HCT116 (cell line): ENCODE results near the gene GALNT14. TPM values are rescaled to one million over a fixed set of nuclear protein-coding genes. Genes with fewer than 3 reads are reported as not detected.

Source experiments
- ATAC-seq: fragments of 200-7000 bp; cut with Tn5 transposase; 2 replicates; pipeline ENCODE4 v1.9.1; 2020; ENCODE audit warnings: mild to moderate bottlenecking, moderate library complexity
- BruUV-seq: library from RNA; stranded (reverse); fragments of 400-500 nt; replicated peaks from 2 replicates; lab custom pipeline; 2021; lab: Mats Ljungman, UMichigan
- CTCF ChIA-PET: fragments of 300-600 bp; sonication (Branson Sonifier 250); formaldehyde crosslinking; loops from one replicate; lab custom pipeline; 2021; ENCODE audit warnings: antibody characterized with exemption; lab: Charles Lee
- POLR2A ChIA-PET: fragments of 300-600, 350-600 bp; sonication (Branson Sonifier 250); formaldehyde crosslinking; loops from one replicate; lab custom pipeline; 2021; ENCODE audit warnings: antibody characterized with exemption; lab: Charles Lee
- RAD21 ChIA-PET, 2 experiments: fragments of 300-600 bp; sonication (Branson Sonifier 250); formaldehyde crosslinking; loops; one replicate each; lab custom pipeline; 2023; ENCODE audit warnings: low total read pairs in 2 of 2; ENCODE audit not compliant: uncharacterized antibody in 2 of 2, unreplicated experiment in 2 of 2, low non-redundant PET in 1 of 2; lab: Charles Lee
- DNase-seq: peaks from one replicate; pipeline ENCODE4 v3.0.0-alpha.2; 2010; ENCODE audit warnings: low read depth, low spot score
- H2AFZ ChIP-seq: fragments of 200-600 bp; shearing (Covaris generic), sonication (generic); 2 replicates; pipeline ENCODE4 v1.6.1; 2017; ENCODE audit warnings: low read depth, mixed run types, mixed read lengths, antibody characterized with exemption, low read length; ENCODE audit not compliant: poor library complexity, severe bottlenecking
- H3K27ac ChIP-seq: 2 replicates; pipeline ENCODE4 v1.5.1; 2012; ENCODE audit warnings: low read depth, low read length
- H3K27me3 ChIP-seq: fragments of 200-600 bp; sonication (generic); 2 replicates; pipeline ENCODE4 v1.6.1; 2016; ENCODE audit warnings: mixed run types, low read length, mixed read lengths; ENCODE audit not compliant: insufficient read depth
- H3K36me3 ChIP-seq, 2 experiments: fragments of 200-500 bp in 1 of 2; fragments of 200-600 bp in 1 of 2; sonication (Bioruptor generic) in 1 of 2; sonication (generic) in 1 of 2; 2 replicates each; pipeline versions ENCODE4 v1.5.1 to v1.6.1; 2014 to 2016; ENCODE audit warnings: low read length in 2 of 2, inconsistent platforms in 1 of 2, mixed read lengths in 1 of 2, mixed run types in 1 of 2; ENCODE audit not compliant: insufficient read depth in 2 of 2, control insufficient read depth in 1 of 2
- H3K4me1 ChIP-seq, 2 experiments: fragments of 200-600 bp in 1 of 2; sonication (generic) in 1 of 2; 2 replicates each; pipeline versions ENCODE4 v1.5.1 to v1.6.1; 2012 to 2017; ENCODE audit warnings: low read length in 2 of 2, inconsistent platforms in 1 of 2, mild to moderate bottlenecking in 1 of 2, mixed read lengths in 1 of 2, mixed run types in 1 of 2, moderate library complexity in 1 of 2; ENCODE audit not compliant: insufficient read depth in 2 of 2, control insufficient read depth in 1 of 2
- H3K4me2 ChIP-seq: fragments of 200-600 bp; sonication (generic); 2 replicates; pipeline ENCODE4 v1.6.1; 2017; ENCODE audit warnings: mixed run types, low read length, mixed read lengths
- H3K4me3 ChIP-seq, 2 experiments: fragments of 200-600 bp in 1 of 2; sonication (generic) in 1 of 2; replicated peaks in 1 of 2; 2 replicates each; pipeline ENCODE4 v1.5.1; 2011 to 2016; ENCODE audit warnings: low read length in 2 of 2, control low read depth in 1 of 2, low read depth in 1 of 2, mild to moderate bottlenecking in 1 of 2, mixed read lengths in 1 of 2, mixed run types in 1 of 2
- H3K79me2 ChIP-seq: fragments of 200-600 bp; sonication (generic); 2 replicates; pipeline ENCODE4 v1.6.1; 2017; ENCODE audit warnings: mild to moderate bottlenecking, mixed run types, low read length, moderate library complexity, mixed read lengths; ENCODE audit not compliant: insufficient read depth
- H3K9ac ChIP-seq: fragments of 200-600 bp; sonication (generic); 2 replicates; pipeline ENCODE4 v1.6.1; 2016; ENCODE audit warnings: low read length, mixed read lengths
- H3K9me2 ChIP-seq: fragments of 200-600 bp; sonication (generic), shearing (Covaris generic); 2 replicates; pipeline ENCODE4 v1.6.1; 2017; ENCODE audit warnings: mixed run types, mild to moderate bottlenecking, moderate library complexity; ENCODE audit not compliant: insufficient read depth
- H3K9me3 ChIP-seq, 2 experiments: fragments of 200-500 bp in 1 of 2; fragments of 200-600 bp in 1 of 2; sonication (Bioruptor generic) in 1 of 2; sonication (generic) in 1 of 2; 2 replicates each; pipeline ENCODE4 v1.6.1; 2014 to 2017; ENCODE audit warnings: low read length in 2 of 2, mixed read lengths in 2 of 2, inconsistent platforms in 1 of 2, low read depth in 1 of 2, mild to moderate bottlenecking in 1 of 2, mixed run types in 1 of 2, moderate library complexity in 1 of 2; ENCODE audit not compliant: control insufficient read depth in 1 of 2, insufficient read depth in 1 of 2
- H4K20me1 ChIP-seq: fragments of 200-600 bp; sonication (generic), shearing (Covaris generic); 2 replicates; pipeline ENCODE4 v1.6.1; 2017; ENCODE audit warnings: mixed run types, mild to moderate bottlenecking, moderate library complexity; ENCODE audit not compliant: insufficient read depth
- EZH2 ChIP-seq: fragments of 200-600 bp; sonication (generic); IDR thresholded peaks from 2 replicates; pipeline ENCODE4 v1.6.1; 2017; ENCODE audit warnings: antibody characterized with exemption, mixed run types
- EZH2phosphoT487 ChIP-seq: fragments of 200-600 bp; IDR thresholded peaks from 2 replicates; pipeline ENCODE4 v1.6.1; 2018; ENCODE audit warnings: antibody characterized with exemption, borderline replicate concordance
- POLR2AphosphoS5 ChIP-seq: IDR thresholded peaks from 2 replicates; pipeline ENCODE4 v1.6.1; 2011; ENCODE audit warnings: mild to moderate bottlenecking, low read depth, low read length, moderate library complexity
- REST ChIP-seq: IDR thresholded peaks from 2 replicates; pipeline ENCODE4 v1.6.1; 2012; ENCODE audit warnings: low read depth
- intact Hi-C: fragments of 100-400 bp; cut with micrococcal nuclease; formaldehyde crosslinking; loops from 2 replicates; pipeline ENCODE4 v1.10.0; 2022
- total RNA-seq: library from RNA; stranded (reverse); gene quantifications from one replicate; pipeline ENCODE4 v1.2.1, GENCODE V29; 2021; ENCODE audit not compliant: unreplicated experiment

The GALNT14 gene
- total RNA-seq, 1 experiment from 2014 or later: 11.2 TPM

GRCh38 chr2:31108561-31109286, 29.5 kb downstream of the GALNT14 start:
- RAD21 ChIA-PET: no interaction called here
- DNase-seq (no peak), ATAC-seq (no peak)
- no peak overlapping the region for H3K9ac ChIP-seq
- no peak overlapping the region for H3K27ac ChIP-seq
- H3K9me2 ChIP-seq: no peaks in the 10 kb centered on the region
- BruUV-seq: no TSS peak
- POLR2A ChIA-PET: no interaction called here
- H4K20me1 ChIP-seq: no peaks in the 10 kb centered on the region
- no peaks in the 10 kb centered on the region for H3K27me3 ChIP-seq
- H3K9me3 ChIP-seq: no peaks in the 10 kb centered on the region
- no peaks in the 10 kb centered on the region for H3K36me3 ChIP-seq
- TF ChIP-seq POLR2AphosphoS5 (no peak), REST (no peak), EZH2 (no peak), EZH2phosphoT487 (no peak)
- H3K4me3 ChIP-seq: no peak overlapping the region
- CTCF ChIA-PET: no interaction called here
- no peak overlapping the region for H2AFZ ChIP-seq
- no peaks in the 10 kb centered on the region for H3K79me2 ChIP-seq
- intact Hi-C loops: no loop called here
- H3K4me1 ChIP-seq: no peaks in the 10 kb centered on the region
- no peak overlapping the region for H3K4me2 ChIP-seq
